HEK293T (cell line): ENCODE results near the gene FTO.

Experiments
- ARNT ChIP-seq: fragments of 450-650 bp; IDR thresholded peaks from 2 replicates; pipeline ENCODE4 v1.6.1; 2017; ENCODE audit warnings: mild to moderate bottlenecking
- BHLHE40 ChIP-seq: fragments of 450-650 bp; IDR thresholded peaks from 2 replicates; pipeline ENCODE4 v1.6.1; 2016; ENCODE audit warnings: mild to moderate bottlenecking, moderate library complexity, borderline replicate concordance
- ELF4 ChIP-seq: fragments of 450-650 bp; IDR thresholded peaks from 2 replicates; pipeline ENCODE4 v1.6.1; 2017; ENCODE audit warnings: antibody characterized with exemption
- FOXA1 ChIP-seq: fragments of 450-650 bp; IDR thresholded peaks from 2 replicates; pipeline ENCODE4 v1.6.1; 2016; ENCODE audit warnings: mild to moderate bottlenecking
- FOXK2 ChIP-seq: fragments of 450-650 bp; IDR thresholded peaks from 2 replicates; pipeline ENCODE4 v1.6.1; 2016; ENCODE audit warnings: mild to moderate bottlenecking
- FOXM1 ChIP-seq: fragments of 450-650 bp; IDR thresholded peaks from 2 replicates; pipeline ENCODE4 v1.6.1; 2017; ENCODE audit warnings: mild to moderate bottlenecking, borderline replicate concordance
- HDGF ChIP-seq: fragments of 450-650 bp; IDR thresholded peaks from 2 replicates; pipeline ENCODE4 v1.6.1; 2017; ENCODE audit warnings: antibody characterized with exemption, borderline replicate concordance
- L3MBTL2 ChIP-seq: fragments of 450-650 bp; conservative IDR thresholded peaks from 2 replicates; pipeline ENCODE4 v1.6.1; 2016; ENCODE audit warnings: mild to moderate bottlenecking
- NFRKB ChIP-seq: fragments of 450-650 bp; IDR thresholded peaks from 2 replicates; pipeline ENCODE4 v1.6.1; 2016; ENCODE audit warnings: mild to moderate bottlenecking, moderate library complexity
- SP1 ChIP-seq: fragments of 450-650 bp; IDR thresholded peaks from 2 replicates; pipeline ENCODE4 v1.6.1; 2017
- SUZ12 ChIP-seq: fragments of 450-650 bp; IDR thresholded peaks from 2 replicates; pipeline ENCODE4 v1.6.1; 2016; ENCODE audit warnings: mild to moderate bottlenecking
- TARDBP ChIP-seq: fragments of 450-650 bp; IDR thresholded peaks from 2 replicates; pipeline ENCODE4 v1.6.1; 2016
- ZNF384 ChIP-seq: fragments of 450-650 bp; IDR thresholded peaks from 2 replicates; pipeline ENCODE4 v1.6.1; 2016
- TF ChIP-seq, protein P1 (sequence below): fragments of 450-650 bp; IDR thresholded peaks from 2 replicates; pipeline ENCODE4 v1.6.1; 2016

DNA sequence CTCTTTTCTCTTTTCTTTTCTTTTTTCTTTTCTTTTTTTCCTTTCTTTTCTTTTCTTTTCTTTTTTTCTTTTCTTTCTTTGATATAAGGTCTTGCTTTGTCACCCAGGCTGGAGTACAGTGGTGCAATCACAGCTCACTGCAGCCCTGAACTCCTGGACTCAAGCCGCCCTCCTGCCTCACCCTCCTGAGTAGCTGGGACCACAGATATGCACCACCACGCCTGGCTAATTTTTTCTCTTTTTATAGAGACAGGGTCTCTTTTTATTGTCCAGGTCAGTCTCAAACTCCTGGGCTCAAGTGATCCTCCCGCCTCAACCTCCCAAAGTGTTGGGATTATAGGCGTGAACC is 436.8 kb downstream of the FTO start:
- TF ChIP-seq, protein P1, sequence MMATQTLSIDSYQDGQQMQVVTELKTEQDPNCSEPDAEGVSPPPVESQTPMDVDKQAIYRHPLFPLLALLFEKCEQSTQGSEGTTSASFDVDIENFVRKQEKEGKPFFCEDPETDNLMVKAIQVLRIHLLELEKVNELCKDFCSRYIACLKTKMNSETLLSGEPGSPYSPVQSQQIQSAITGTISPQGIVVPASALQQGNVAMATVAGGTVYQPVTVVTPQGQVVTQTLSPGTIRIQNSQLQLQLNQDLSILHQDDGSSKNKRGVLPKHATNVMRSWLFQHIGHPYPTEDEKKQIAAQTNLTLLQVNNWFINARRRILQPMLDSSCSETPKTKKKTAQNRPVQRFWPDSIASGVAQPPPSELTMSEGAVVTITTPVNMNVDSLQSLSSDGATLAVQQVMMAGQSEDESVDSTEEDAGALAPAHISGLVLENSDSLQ: no peak
- TF ChIP-seq ZNF384 (no peak), SP1 (no peak), L3MBTL2 (no peak), FOXK2 (no peak), HDGF (no peak), SUZ12 (no peak), FOXM1 (no peak), ELF4 (no peak), FOXA1 (no peak), ARNT (no peak), BHLHE40 (no peak), NFRKB (no peak), TARDBP (no peak)
